ENCODE measurements around the gene MYH7.
"Not testable (repeated sequence)": the region's sequence is repeated elsewhere in the genome, so short reads cannot be mapped to it uniquely, and the experiment has no call there.

Gene MYH7

GRCh38 chr14:23406725-23407355, 28.6 kb downstream of the MYH7 start:
- no peak for DNase-seq

GRCh38 chr14:23406244-23406643, 29.2 kb downstream of the MYH7 start:
- DNase-seq = no peak

- DNase-seq = no peak
These were observed 29.9 kb downstream of the MYH7 start for GRCh38 chr14:23405516-23406025.

- no peak for DNase-seq
These were observed 30.4 kb downstream of the MYH7 start for GRCh38 chr14:23405096-23405495.

GRCh38 chr14:23404331-23404900, 31.0 kb downstream of the MYH7 start:
- no peak for DNase-seq

GRCh38 chr14:23403908-23404307, 31.6 kb downstream of the MYH7 start:
- DNase-seq = no peak

GRCh38 chr14:23403139-23403438, 32.4 kb downstream of the MYH7 start:
- no peak for DNase-seq

- DNase-seq = no peak
These were observed 32.9 kb downstream of the MYH7 start for GRCh38 chr14:23402296-23403138.

GRCh38 chr14:23401291-23401690, 34.2 kb downstream of the MYH7 start:
- no peak for DNase-seq

- not testable (repeated sequence) for DNase-seq
These were observed 34.8 kb downstream of the MYH7 start for GRCh38 chr14:23400496-23401149.

- no peak for DNase-seq
These were observed 35.9 kb downstream of the MYH7 start for GRCh38 chr14:23399591-23399990.

- no peak for DNase-seq
These were observed 36.3 kb downstream of the MYH7 start for GRCh38 chr14:23399136-23399535.

GRCh38 chr14:23398348-23398747, 37.1 kb downstream of the MYH7 start:
- DNase-seq = no peak

- no peak for DNase-seq
These were observed 38.6 kb downstream of the MYH7 start for GRCh38 chr14:23396781-23397407.

GRCh38 chr14:23396126-23396525, 39.3 kb downstream of the MYH7 start:
- DNase-seq = no peak

GRCh38 chr14:23392613-23393012, 42.8 kb downstream of the MYH7 start:
- DNase-seq = no peak

- not testable (repeated sequence) for DNase-seq
These were observed 45.6 kb downstream of the MYH7 start for GRCh38 chr14:23389871-23390270.

GRCh38 chr14:23389396-23389795, 46.1 kb downstream of the MYH7 start:
- no peak for DNase-seq

GRCh38 chr14:23388996-23389395, 46.5 kb downstream of the MYH7 start:
- DNase-seq = no peak

GRCh38 chr14:23387916-23388882, 47.3 kb downstream of the MYH7 start:
- no peak for DNase-seq

- DNase-seq = no peak
These were observed 48.5 kb downstream of the MYH7 start for GRCh38 chr14:23386999-23387398.

- DNase-seq = not testable (repeated sequence)
These were observed 49.2 kb downstream of the MYH7 start for GRCh38 chr14:23386266-23386657.

Measured in activated CD4-positive, alpha-beta T cell treated with anti-CD3 and anti-CD28 coated beads, Interleukin-2, amount 50 U/mL, for 4 hours (primary cell).